GM12878 (cell line): ENCODE data around the gene ARHGAP26. TPM values are rescaled to one million over a fixed set of nuclear protein-coding genes. Genes with fewer than 3 reads are reported as not detected.

Source experiments
- ATAC-seq: fragments of 200-7000 bp; cut with Tn5 transposase; 3 replicates; pipeline ENCODE4 v1.9.1; 2020; ENCODE audit warnings: mild to moderate bottlenecking, moderate library complexity
- BruUV-seq: library from RNA; stranded (reverse); fragments of 400-500 nt; replicated peaks from 2 replicates; lab custom pipeline; 2021; lab: Mats Ljungman, UMichigan
- CTCF ChIA-PET: fragments of 300-600 bp; sonication (Branson Sonifier 250); formaldehyde crosslinking; extraction: SDS; loops from one replicate; lab custom pipeline; 2021; ENCODE audit warnings: inconsistent platforms; lab: Yijun Ruan, JAX
- POLR2A ChIA-PET: fragments of 350-600 bp; formaldehyde crosslinking; extraction: SDS; loops from one replicate; lab custom pipeline; 2021; ENCODE audit warnings: inconsistent platforms; lab: Charles Lee
- RAD21 ChIA-PET: fragments of 300-600 bp; sonication (Branson Sonifier 250); formaldehyde crosslinking; loops from one replicate; lab custom pipeline; 2023; ENCODE audit warnings: antibody characterized with exemption; ENCODE audit not compliant: unreplicated experiment; lab: Charles Lee
- SMC1A ChIA-PET: fragments of 300-600 bp; sonication (Branson Sonifier 250); formaldehyde crosslinking; loops from one replicate; lab custom pipeline; 2023; ENCODE audit not compliant: unreplicated experiment, uncharacterized antibody; lab: Charles Lee
- DNase-seq: peaks from one replicate; pipeline ENCODE4 v3.0.0-alpha.2; 2011; ENCODE audit warnings: low read depth, low spot score
- FAIRE-seq: peaks from 3 replicates; lab custom pipeline; 2011; peaks lifted over from hg19 to GRCh38; lab: Jason Lieb, UNC
- H2AFZ ChIP-seq: 2 replicates; pipeline ENCODE4 v1.6.0; 2011; ENCODE audit warnings: low read depth, low read length, control low read depth; ENCODE audit not compliant: control insufficient read depth
- H3K27ac ChIP-seq: 2 replicates; pipeline ENCODE4 v1.5.1; 2011; ENCODE audit warnings: control low read depth; ENCODE audit not compliant: control insufficient read depth, insufficient read depth
- H3K27me3 ChIP-seq, 2 experiments: replicated peaks in 1 of 2; 2 replicates each; pipeline versions ENCODE4 v1.6.0 to v1.6.1; 2011; ENCODE audit warnings: low read length in 1 of 2; ENCODE audit not compliant: control insufficient read depth in 2 of 2, insufficient read depth in 2 of 2
- H3K36me3 ChIP-seq, 2 experiments: 2 replicates each; pipeline ENCODE4 v1.5.1; 2011; ENCODE audit warnings: low read length in 1 of 2; ENCODE audit not compliant: control insufficient read depth in 2 of 2, insufficient read depth in 2 of 2
- H3K4me1 ChIP-seq: 2 replicates; pipeline ENCODE4 v1.6.1; 2011; ENCODE audit warnings: mild to moderate bottlenecking, low read length, moderate library complexity, mixed read lengths; ENCODE audit not compliant: control insufficient read depth, insufficient read depth
- H3K4me2 ChIP-seq: 2 replicates; pipeline ENCODE4 v1.6.0; 2011; ENCODE audit warnings: control low read depth; ENCODE audit not compliant: control insufficient read depth, insufficient read depth
- H3K4me3 ChIP-seq: fragments of 200-600 bp; sonication (generic); 2 replicates; pipeline ENCODE4 v1.5.1; 2016
- H3K79me2 ChIP-seq: 2 replicates; pipeline ENCODE4 v1.6.0; 2011; ENCODE audit warnings: low read length; ENCODE audit not compliant: control insufficient read depth, insufficient read depth
- H3K9ac ChIP-seq: 2 replicates; pipeline ENCODE4 v1.8.0; 2011; ENCODE audit warnings: low read length, control low read depth, mixed read lengths; ENCODE audit not compliant: control insufficient read depth, insufficient read depth
- H3K9me3 ChIP-seq: replicated peaks from 3 replicates; pipeline ENCODE4 v1.5.1; 2011; ENCODE audit warnings: mild to moderate bottlenecking, low read length; ENCODE audit not compliant: control insufficient read depth, insufficient read depth
- H4K20me1 ChIP-seq: 2 replicates; pipeline ENCODE4 v1.6.0; 2011; ENCODE audit not compliant: control insufficient read depth, insufficient read depth
- ATF3 ChIP-seq: IDR thresholded peaks from 2 replicates; pipeline ENCODE4 v1.6.1; 2011; ENCODE audit warnings: low read depth, mild to moderate bottlenecking, low read length, moderate library complexity, borderline replicate concordance; ENCODE audit errors: extremely low read depth
- BHLHE40 ChIP-seq, 2 experiments: fragments of 450-650 bp in 1 of 2; IDR thresholded peaks; 2 replicates each; pipeline ENCODE4 v1.6.1; 2011 to 2017; ENCODE audit warnings: low read depth in 2 of 2, borderline replicate concordance in 1 of 2, improper control_type of control experiment in 1 of 2, low read length in 1 of 2, mild to moderate bottlenecking in 1 of 2
- CEBPB ChIP-seq, 2 experiments: fragments of 150-350 bp in 1 of 2; IDR thresholded peaks; 2 replicates each; pipeline ENCODE4 v1.6.1; 2012 to 2014; ENCODE audit warnings: low read depth in 2 of 2, low read length in 2 of 2, borderline replicate concordance in 1 of 2, inconsistent platforms in 1 of 2
- DPF2 ChIP-seq: fragments of 450-650 bp; IDR thresholded peaks from 2 replicates; pipeline ENCODE4 v1.6.1; 2017; ENCODE audit warnings: mild to moderate bottlenecking
- EP300 ChIP-seq, 2 experiments: fragments of 150-350 bp in 1 of 2; IDR thresholded peaks; 2 replicates each; pipeline ENCODE4 v1.6.1; 2011 to 2012; ENCODE audit warnings: low read depth in 2 of 2, low read length in 2 of 2, borderline replicate concordance in 1 of 2, improper control_type of control experiment in 1 of 2, inconsistent platforms in 1 of 2; ENCODE audit not compliant: control insufficient read depth in 1 of 2
- IKZF1 ChIP-seq: fragments of 450-650 bp; conservative IDR thresholded peaks from 2 replicates; pipeline ENCODE4 v1.6.1; 2017; ENCODE audit warnings: antibody characterized with exemption, mild to moderate bottlenecking
- PAX8 ChIP-seq: fragments of 450-650 bp; IDR thresholded peaks from 2 replicates; pipeline ENCODE4 v1.6.1; 2017; ENCODE audit warnings: mild to moderate bottlenecking, moderate library complexity
- POLR2AphosphoS2 ChIP-seq: IDR thresholded peaks from 2 replicates; pipeline ENCODE4 v1.6.1; 2011; ENCODE audit warnings: low read depth, mild to moderate bottlenecking, low read length, improper control_type of control experiment, moderate library complexity
- SIN3A ChIP-seq: IDR thresholded peaks from 2 replicates; pipeline ENCODE4 v1.6.1; 2012; ENCODE audit warnings: low read depth, low read length, improper control_type of control experiment
- SMAD1 ChIP-seq: fragments of 450-650 bp; IDR thresholded peaks from 2 replicates; pipeline ENCODE4 v1.6.1; 2018; ENCODE audit warnings: mild to moderate bottlenecking, low read depth; ENCODE audit not compliant: partially characterized antibody
- SPI1 ChIP-seq: IDR thresholded peaks from 2 replicates; pipeline ENCODE4 v1.6.1; 2011; ENCODE audit warnings: low read depth, mild to moderate bottlenecking, low read length, moderate library complexity, borderline replicate concordance; ENCODE audit not compliant: insufficient read depth
- STAT1 ChIP-seq: fragments of 450-650 bp; conservative IDR thresholded peaks from 2 replicates; pipeline ENCODE4 v1.6.1; 2014; ENCODE audit warnings: antibody characterized with exemption, mild to moderate bottlenecking
- ZNF274 ChIP-seq: IDR thresholded peaks from one replicate; pipeline ENCODE4 v1.8.0; 2011; ENCODE audit not compliant: insufficient read length, insufficient read depth
- ZNF622 ChIP-seq: fragments of 450-650 bp; IDR thresholded peaks from 2 replicates; pipeline ENCODE4 v1.6.1; 2017; ENCODE audit warnings: mild to moderate bottlenecking, inconsistent platforms
- ZSCAN29 ChIP-seq: fragments of 450-650 bp; IDR thresholded peaks from 2 replicates; pipeline ENCODE4 v1.6.1; 2017; ENCODE audit warnings: mild to moderate bottlenecking, moderate library complexity
- WGBS: methylation state at CpG from one replicate; pipeline ENCODE4 v1.1.6; 2016; ENCODE audit warnings: low lambda C conversion rate; ENCODE audit not compliant: insufficient replicate concordance, insufficient coverage; ENCODE audit errors: missing lambda C conversion rate; 5-methylcytosine and 5-hydroxymethylcytosine counted together
- in situ Hi-C: fragments of 300-500 bp; cut with MboI; formaldehyde crosslinking; loops from 9 replicates; pipeline ENCODE4 v1.14.3; 2018; ENCODE audit warnings: mixed read lengths
- intact Hi-C: fragments of 100-400 bp; cut with micrococcal nuclease; formaldehyde crosslinking; loops from one replicate; pipeline ENCODE4 v1.14.2; 2022; ENCODE audit not compliant: unreplicated experiment
- polyA plus RNA-seq, 11 experiments: library from polyadenylated mRNA; depleted of rRNA in 4 of 11; unstranded in 6 of 11; stranded (reverse) in 5 of 11; fragments of >200 nt; fragmentation: Nextera tagmentation in 4 of 11; fragmentation: Illumina TruSeq in 1 of 11; extraction: Ambion mirVana in 4 of 11; extraction: Trizol in 1 of 11; gene quantifications; 1 replicate in 1 of 11; 2 replicates in 10 of 11; pipeline versions ENCODE4 v1.2.1 to v1.2.3, GENCODE V29; 2011 to 2016; ENCODE audit warnings: inconsistent platforms in 2 of 11, missing spikeins in 2 of 11, low read depth in 1 of 11
- total RNA-seq, 4 experiments: library from RNA; depleted of rRNA in 3 of 4; stranded (reverse); fragments of >200 nt in 3 of 4; fragmentation: Illumina TruSeq in 1 of 4; extraction: Trizol in 1 of 4; gene quantifications; 2 replicates each; pipeline versions ENCODE4 v1.2.1 to v1.2.3, GENCODE V29; 2013 to 2021
- TF ChIP-seq, protein P1 (sequence below), 3 experiments: IDR thresholded peaks in 2 of 3; conservative IDR thresholded peaks in 1 of 3; 2 replicates each; pipeline ENCODE4 v1.5.1; 2011; ENCODE audit warnings: low read depth in 3 of 3, low read length in 3 of 3, mild to moderate bottlenecking in 3 of 3, control low read depth in 2 of 3, moderate library complexity in 2 of 3, inconsistent platforms in 1 of 3, mixed read lengths in 1 of 3; ENCODE audit not compliant: control insufficient read depth in 2 of 3, insufficient read depth in 1 of 3; ENCODE audit errors: extremely low read depth in 1 of 3

ARHGAP26 gene
- total and polyA plus RNA-seq, 10 of the 15 experiments (the other 5 are each of a cell fraction or from before 2014, with no cell fraction given) = 9.4 to 41.5 (median 19.3) TPM

GRCh38 chr5:142820447-142820846 lies 50.3 kb downstream of the ARHGAP26 start:
- ChIA-PET RAD21 (interaction anchor here (0.7 kb wide), 1 partner anchor 11 kb away, joined by 3 read pairs; no protein-coding TSS in a partner anchor), CTCF (interaction anchor here (1.3 kb wide), 1 partner anchor 13 kb away, joined by 6 read pairs; no protein-coding TSS in a partner anchor), SMC1A (interaction anchor here (0.7 to 0.9 kb wide), 2 partner anchors 14 to 17 kb away, joined by 3 to 4 read pairs; no protein-coding TSS in a partner anchor)
- BruUV-seq = no TSS peak
- no peak for DNase-seq
- H3K9me3 ChIP-seq = no peaks in the 10 kb centered on the region; the same call in 2 of the 3 replicates
- no peak for FAIRE-seq
- TF ChIP-seq STAT1 (no peak), DPF2 (no peak), SPI1 (no peak), IKZF1 (no peak), PAX8 (no peak), SMAD1 (no peak), ZNF274 (no peak), SIN3A (no peak), ZNF622 (no peak), ATF3 (no peak), ZSCAN29 (no peak), POLR2AphosphoS2 (no peak), CEBPB (IDR thresholded peaks at IDR 0.05; ENCODE audit: borderline replicate concordance in 1 of 2, low read depth in 2 of 2, low read length in 2 of 2) (no peak), BHLHE40 (IDR thresholded peaks at IDR 0.05; ENCODE audit: borderline replicate concordance in 1 of 2, low read depth in 2 of 2, low read length in 1 of 2) (no peak), EP300 (IDR thresholded peaks at IDR 0.05; ENCODE audit: borderline replicate concordance in 1 of 2, control insufficient read depth in 1 of 2, low read depth in 2 of 2, low read length in 2 of 2) (no peak)
- TF ChIP-seq, protein P1, sequence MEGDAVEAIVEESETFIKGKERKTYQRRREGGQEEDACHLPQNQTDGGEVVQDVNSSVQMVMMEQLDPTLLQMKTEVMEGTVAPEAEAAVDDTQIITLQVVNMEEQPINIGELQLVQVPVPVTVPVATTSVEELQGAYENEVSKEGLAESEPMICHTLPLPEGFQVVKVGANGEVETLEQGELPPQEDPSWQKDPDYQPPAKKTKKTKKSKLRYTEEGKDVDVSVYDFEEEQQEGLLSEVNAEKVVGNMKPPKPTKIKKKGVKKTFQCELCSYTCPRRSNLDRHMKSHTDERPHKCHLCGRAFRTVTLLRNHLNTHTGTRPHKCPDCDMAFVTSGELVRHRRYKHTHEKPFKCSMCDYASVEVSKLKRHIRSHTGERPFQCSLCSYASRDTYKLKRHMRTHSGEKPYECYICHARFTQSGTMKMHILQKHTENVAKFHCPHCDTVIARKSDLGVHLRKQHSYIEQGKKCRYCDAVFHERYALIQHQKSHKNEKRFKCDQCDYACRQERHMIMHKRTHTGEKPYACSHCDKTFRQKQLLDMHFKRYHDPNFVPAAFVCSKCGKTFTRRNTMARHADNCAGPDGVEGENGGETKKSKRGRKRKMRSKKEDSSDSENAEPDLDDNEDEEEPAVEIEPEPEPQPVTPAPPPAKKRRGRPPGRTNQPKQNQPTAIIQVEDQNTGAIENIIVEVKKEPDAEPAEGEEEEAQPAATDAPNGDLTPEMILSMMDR (IDR thresholded peaks at IDR 0.05 in 2 of 3, conservative IDR thresholded peaks at IDR 0.05 in 1 of 3; ENCODE audit: control insufficient read depth in 2 of 3, extremely low read depth in 1 of 3, insufficient read depth in 1 of 3, low read depth in 3 of 3, low read length in 3 of 3) = no peak
- TF ChIP-seq, all 136 proteins: peak for 0
- no peaks in the 10 kb centered on the region for H3K27me3 ChIP-seq
- H4K20me1 ChIP-seq = no peaks in the 10 kb centered on the region
- H3K4me3 ChIP-seq = no peak overlapping the region
- H3K79me2 ChIP-seq = no peaks in the 10 kb centered on the region
- no peak overlapping the region for H3K27ac ChIP-seq
- no peaks in the 10 kb centered on the region for H3K4me1 ChIP-seq
- H3K9ac ChIP-seq = no peak overlapping the region
- intact Hi-C loops (no loop called here), in situ Hi-C loops (no loop called here)
- H2AFZ ChIP-seq = no peak overlapping the region
- ATAC-seq = no peak
- POLR2A ChIA-PET = no interaction called here
- no peaks in the 10 kb centered on the region for H3K36me3 ChIP-seq
- WGBS = 59% methylated on average over 5 of the region's 5 CpGs
- H3K4me2 ChIP-seq = no peak overlapping the region
